Vein endothelial cell (primary cell): ENCODE results near the gene COX6B1. TPM values are rescaled to one million over a fixed set of nuclear protein-coding genes. Genes with fewer than 3 reads are reported as not detected.

Experiments
- total RNA-seq: library from RNA; depleted of rRNA; stranded (reverse); fragments of >200 nt; gene quantifications from 2 replicates; pipeline ENCODE4 v1.2.3, GENCODE V29; 2012

Gene COX6B1, protein sequence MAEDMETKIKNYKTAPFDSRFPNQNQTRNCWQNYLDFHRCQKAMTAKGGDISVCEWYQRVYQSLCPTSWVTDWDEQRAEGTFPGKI
- total RNA-seq = 214 and 293 TPM in 2 replicates

DNA sequence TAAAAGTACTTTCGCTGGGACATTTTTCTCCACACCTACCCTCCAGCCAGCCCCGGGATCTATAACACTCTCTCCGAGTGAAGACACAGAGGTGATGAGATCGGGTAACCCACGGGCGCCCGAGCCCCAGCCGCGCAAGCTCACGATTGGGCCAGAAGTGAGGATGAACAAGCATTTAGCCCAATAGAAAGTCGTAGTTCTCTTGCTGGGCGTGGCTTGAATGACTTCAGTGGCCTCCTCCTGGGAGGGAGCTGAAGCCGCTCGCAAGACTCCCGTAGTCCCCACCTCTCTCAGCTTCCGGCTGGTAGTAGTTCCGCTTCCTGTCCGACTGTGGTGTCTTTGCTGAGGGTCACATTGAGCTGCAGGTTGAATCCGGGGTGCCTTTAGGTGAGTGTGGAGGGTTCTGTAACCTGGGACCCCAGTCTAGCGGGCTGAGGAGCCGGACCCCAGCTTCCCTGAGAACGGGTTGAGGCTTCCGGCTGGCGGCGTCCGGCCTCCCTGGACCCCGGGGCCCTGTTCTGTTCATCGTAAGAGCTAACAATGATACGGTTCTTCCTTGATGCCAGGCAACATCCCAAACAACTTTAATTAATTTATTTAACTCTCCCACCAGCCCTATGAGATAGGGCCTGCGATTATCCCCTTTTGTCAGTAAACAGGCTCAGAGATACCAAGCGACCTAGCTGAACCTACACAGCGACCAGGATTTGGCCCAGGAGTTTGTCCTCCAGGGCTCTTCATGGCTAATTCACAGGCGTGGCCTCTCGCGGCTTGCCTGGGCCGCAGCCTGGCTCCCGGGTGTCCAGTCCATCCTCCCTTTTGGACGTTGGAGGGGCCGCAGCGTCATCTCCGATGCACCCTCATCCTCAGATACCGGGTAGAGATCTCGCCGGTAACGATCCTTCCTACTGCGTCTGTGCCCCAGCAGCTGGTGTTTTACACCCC lies at the start of gene COX6B1:
Gene COX6B1, plus strand, starts transcription at position 307 of the 945 bp plus-strand sequence. CDS start 2,921 bp downstream, outside the sequence.

DNA sequence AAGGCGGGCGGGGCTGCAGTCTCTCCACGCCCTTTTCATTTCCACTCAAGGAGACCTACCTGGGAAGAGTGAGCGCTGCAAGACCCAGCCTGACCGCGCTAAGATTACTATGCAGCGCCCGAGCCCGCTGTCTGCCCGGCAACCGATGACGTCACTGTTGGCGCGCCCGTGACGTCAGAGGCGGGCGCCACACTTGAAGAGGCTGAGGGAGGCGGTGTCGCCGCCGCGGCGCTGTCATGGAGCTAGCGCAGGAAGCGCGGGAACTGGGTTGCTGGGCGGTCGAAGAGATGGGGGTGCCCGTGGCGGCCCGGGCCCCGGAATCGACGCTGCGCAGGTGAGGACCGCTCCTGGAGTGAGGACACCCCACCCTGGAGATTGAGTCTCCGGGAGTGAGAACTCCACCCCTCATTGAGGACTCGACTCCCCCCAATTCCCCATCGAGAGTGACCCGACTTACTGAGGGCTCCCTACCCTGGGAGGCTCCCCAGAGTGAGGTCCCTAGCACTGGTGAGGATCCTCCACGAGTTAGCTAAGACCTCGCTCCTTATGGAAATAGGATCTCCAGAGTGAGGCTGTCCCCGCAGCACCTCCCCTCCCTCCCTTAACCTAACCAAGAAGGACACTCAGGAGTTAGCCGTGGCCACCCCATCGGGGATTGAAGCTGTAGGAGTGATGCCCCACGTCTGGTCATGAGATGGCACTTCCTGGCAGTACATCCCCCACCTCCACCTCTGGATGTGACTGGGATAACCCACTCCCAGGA lies 35.4 kb upstream of the COX6B1 start, which contains the start of gene HAUS5:
Gene HAUS5, plus strand, starts transcription at position 177 of the 763 bp plus-strand sequence. Its CDS starts 60 bp downstream, at position 237.

DNA sequence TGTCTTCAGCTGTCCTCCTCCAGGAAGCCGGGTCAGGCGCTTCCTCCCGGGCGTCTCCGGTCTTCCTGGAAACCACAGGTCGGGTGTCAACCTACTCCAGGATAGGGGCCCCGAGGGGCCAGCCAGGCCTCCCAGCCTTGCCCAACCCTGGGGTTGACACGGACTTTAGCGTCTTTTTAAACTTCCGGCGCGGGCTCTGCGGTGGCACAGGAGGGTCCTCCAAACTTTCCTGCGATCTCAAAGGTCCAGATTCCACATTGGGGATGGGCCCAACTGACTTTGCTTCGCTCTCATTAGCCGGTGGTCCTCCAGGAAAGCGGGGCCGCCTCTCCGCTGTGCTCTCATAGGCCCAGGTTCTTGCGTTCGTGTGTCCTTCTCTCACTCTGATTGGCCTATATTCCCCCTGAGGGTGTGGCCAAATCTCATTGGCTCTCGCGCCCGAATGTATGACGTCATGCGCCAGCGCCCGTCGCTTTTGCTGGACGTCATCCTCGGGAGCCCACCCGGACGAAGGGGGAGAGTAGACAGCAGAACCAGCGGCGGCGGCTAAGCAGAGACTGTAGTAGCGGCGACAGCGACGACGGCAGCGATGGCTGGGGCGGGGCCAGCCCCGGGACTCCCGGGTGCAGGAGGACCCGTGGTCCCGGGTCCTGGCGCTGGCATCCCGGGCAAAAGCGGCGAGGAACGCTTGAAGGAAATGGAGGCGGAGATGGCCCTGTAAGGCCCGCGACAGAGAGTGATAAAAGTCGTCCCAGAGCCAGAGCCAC lies 19.4 kb upstream of the COX6B1 start, which contains the start of gene RBM42:
Gene RBM42, plus strand, starts transcription at position 472 of the 767 bp plus-strand sequence. Its CDS starts 118 bp downstream, at position 590.

GRCh38 chr19:35641515-35642151 lies 6.5 kb upstream of the COX6B1 start, which contains the start of gene ETV2:
TSS of gene ETV2 (plus strand) at chr19:35641745. CDS start at chr19:35642461, 716 bp downstream.

GRCh38 chr19:35666251-35666913 lies 18.3 kb downstream of the COX6B1 start, which contains the start of gene UPK1A:
TSS of gene UPK1A (plus strand) at chr19:35666517. CDS start at chr19:35666813, 296 bp downstream.

DNA sequence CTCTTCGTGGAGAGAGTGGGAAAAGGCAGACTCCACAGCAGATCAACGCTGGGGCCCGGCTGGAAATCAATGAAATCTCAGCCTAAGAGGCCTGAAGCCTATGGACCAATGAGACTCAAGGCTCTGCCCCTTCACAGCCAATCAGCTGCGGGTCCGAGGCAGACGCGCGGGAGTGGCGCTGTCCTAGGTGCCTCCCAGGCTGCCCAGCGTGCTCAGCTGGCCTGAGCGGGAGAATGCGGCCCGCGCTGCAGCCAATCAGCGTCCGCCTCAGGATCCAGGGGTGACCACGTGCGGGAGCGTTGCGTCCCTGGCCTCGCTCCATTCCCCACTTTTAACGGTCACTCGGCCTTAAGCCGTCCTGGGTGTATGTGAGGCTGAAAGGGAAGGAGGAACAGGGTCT lies 56.1 kb downstream of the COX6B1 start, which contains the start of gene ZBTB32:
Gene ZBTB32, plus strand, starts transcription at position 341 of the 400 bp plus-strand sequence. CDS start 10,069 bp downstream, outside the sequence.

Other genes starting within 250 kb of the COX6B1 start
- gene FFAR2, start 200.1 kb upstream of the COX6B1 start, total RNA-seq = not detected in 2 replicates
- gene KRTDAP, start 157.9 kb upstream of the COX6B1 start, total RNA-seq = not detected in 2 replicates
- not detected in 2 replicates for gene DMKN, start 134.7 kb upstream of the COX6B1 start, total RNA-seq
- gene SBSN, start 120.0 kb upstream of the COX6B1 start, total RNA-seq = not detected in 2 replicates
- gene GAPDHS, start 114.9 kb upstream of the COX6B1 start, total RNA-seq = not detected in 2 replicates
- 58.0 and 58.8 TPM in 2 replicates for gene TMEM147, start 102.7 kb upstream of the COX6B1 start, total RNA-seq
- not detected in 2 replicates for gene ATP4A, start 84.7 kb upstream of the COX6B1 start, total RNA-seq
- gene PMIS2, start 62.1 kb upstream of the COX6B1 start, total RNA-seq = not detected in 2 replicates
- gene HAUS5, start 35.6 kb upstream of the COX6B1 start, total RNA-seq = 8.5 and 9.1 TPM in 2 replicates
- gene RBM42, start 19.3 kb upstream of the COX6B1 start, total RNA-seq = 49.6 and 56.5 TPM in 2 replicates
- 0.29 and 0.65 TPM in 2 replicates for gene ETV2, start 6.6 kb upstream of the COX6B1 start, total RNA-seq
- not detected in 2 replicates for gene UPK1A, start 18.2 kb downstream of the COX6B1 start, total RNA-seq
- not detected in 2 replicates for gene ZBTB32, start 56.2 kb downstream of the COX6B1 start, total RNA-seq
- gene KMT2B, start 69.7 kb downstream of the COX6B1 start, total RNA-seq = 8.5 and 9.4 TPM in 2 replicates
- gene IGFLR1, start 94.1 kb downstream of the COX6B1 start, total RNA-seq = 0.76 and 0.98 TPM in 2 replicates
- 2.3 and 2.8 TPM in 2 replicates for gene U2AF1L4, start 97.1 kb downstream of the COX6B1 start, total RNA-seq
- gene PSENEN, start 97.3 kb downstream of the COX6B1 start, total RNA-seq = 14.8 and 15.7 TPM in 2 replicates
- gene LIN37, start 100.3 kb downstream of the COX6B1 start, total RNA-seq = 12.1 and 16.7 TPM in 2 replicates
- 0.38 and 0.65 TPM in 2 replicates for gene HSPB6, start 108.7 kb downstream of the COX6B1 start, total RNA-seq
- gene PROSER3, start 109.9 kb downstream of the COX6B1 start, total RNA-seq = 7.2 and 7.3 TPM in 2 replicates
- 3.3 and 3.7 TPM in 2 replicates for gene ARHGAP33, start 127.2 kb downstream of the COX6B1 start, total RNA-seq
- not detected in 2 replicates for gene PRODH2, start 164.5 kb downstream of the COX6B1 start, total RNA-seq
- gene NPHS1, start 204.2 kb downstream of the COX6B1 start, total RNA-seq = not detected in 2 replicates
- not detected in 2 replicates for gene KIRREL2, start 208.6 kb downstream of the COX6B1 start, total RNA-seq
- gene APLP1, start 220.3 kb downstream of the COX6B1 start, total RNA-seq = 4.2 and 4.6 TPM in 2 replicates